B cell (primary cell): ENCODE results near the gene PAN3. TPM values are rescaled to one million over a fixed set of nuclear protein-coding genes. Genes with fewer than 3 reads are reported as not detected.
A peak's percentile ranks its signal among the peaks of the same experiment; 100 is the strongest.

Experiments
- ATAC-seq: fragments of 200-7000 bp; cut with Tn5 transposase; one replicate; pipeline ENCODE4 v1.10.0; 2021; ENCODE audit warnings: low read depth, mild to moderate bottlenecking, moderate number of reproducible peaks, moderate library complexity
- CTCF ChIA-PET: fragments of 350-600 bp; sonication (Branson Sonifier 250); formaldehyde crosslinking; loops from one replicate; lab custom pipeline; 2021; ENCODE audit warnings: antibody characterized with exemption, inconsistent platforms; lab: Charles Lee
- POLR2A ChIA-PET: fragments of 350-600 bp; sonication (Branson Sonifier 250); formaldehyde crosslinking; loops from one replicate; lab custom pipeline; 2021; ENCODE audit warnings: antibody characterized with exemption; lab: Charles Lee
- DNase-seq: peaks from one replicate; pipeline ENCODE4 v3.0.0; 2013
- H2AFZ ChIP-seq: 2 replicates; pipeline ENCODE4 v1.6.1; 2012; ENCODE audit warnings: mild to moderate bottlenecking, low read depth, low read length; ENCODE audit not compliant: insufficient read depth, poor library complexity, severe bottlenecking
- H3K27ac ChIP-seq, 2 donors: 1 replicate in 1 of 2; 2 replicates in 1 of 2; pipeline ENCODE4 v1.5.1; 2012 to 2013; ENCODE audit warnings: low read length in 2 of 2, mild to moderate bottlenecking in 2 of 2, moderate library complexity in 1 of 2
- H3K27me3 ChIP-seq, 4 experiments: fragments of 200-600 bp in 1 of 4; sonication (generic) in 1 of 4; replicated peaks in 1 of 4; 1 replicate in 2 of 4; 2 replicates in 2 of 4; pipeline versions ENCODE4 v1.6.1 to v1.7.0; 2013 to 2016; ENCODE audit warnings: low read length in 3 of 4, mild to moderate bottlenecking in 2 of 4, mixed read lengths in 1 of 4, moderate library complexity in 1 of 4; ENCODE audit not compliant: insufficient read depth in 4 of 4, control insufficient read depth in 3 of 4; ENCODE audit errors: control extremely low read depth in 1 of 4
- H3K36me3 ChIP-seq, 2 experiments: replicated peaks in 1 of 2; 1 replicate in 1 of 2; 2 replicates in 1 of 2; pipeline versions ENCODE4 v1.6.1 to v1.7.1; 2013; ENCODE audit warnings: low read length in 1 of 2; ENCODE audit not compliant: insufficient read depth in 2 of 2, control insufficient read depth in 1 of 2; ENCODE audit errors: control extremely low read depth in 1 of 2, extremely low read depth in 1 of 2
- H3K4me1 ChIP-seq, 2 donors: fragments of 200-600 bp in 1 of 2; sonication (generic) in 1 of 2; 1 replicate in 1 of 2; 2 replicates in 1 of 2; pipeline versions ENCODE4 v1.5.1 to v1.6.1; 2013 to 2017; ENCODE audit warnings: low read length in 2 of 2; ENCODE audit not compliant: control insufficient read depth in 2 of 2, insufficient read depth in 2 of 2
- H3K4me2 ChIP-seq: replicated peaks from 2 replicates; pipeline ENCODE3; 2012; ENCODE audit warnings: mild to moderate bottlenecking, low read depth, low read length; ENCODE audit not compliant: poor library complexity, severe bottlenecking
- H3K4me3 ChIP-seq, 5 experiments: fragments of 200-600 bp in 1 of 5; sonication (generic) in 1 of 5; 1 replicate in 3 of 5; 2 replicates in 2 of 5; pipeline versions ENCODE4 v1.5.1 to v1.7.0; 2011 to 2016; ENCODE audit warnings: low read length in 4 of 5, mild to moderate bottlenecking in 4 of 5, low read depth in 2 of 5, control low read depth in 1 of 5, moderate library complexity in 1 of 5; ENCODE audit not compliant: insufficient read depth in 1 of 5; ENCODE audit errors: control extremely low read depth in 1 of 5, extremely low read depth in 1 of 5
- H3K79me2 ChIP-seq: fragments of 200-600 bp; sonication (generic); one replicate; pipeline ENCODE4 v1.6.0; 2016; ENCODE audit warnings: low read length; ENCODE audit not compliant: control insufficient read depth, insufficient read depth
- H3K9ac ChIP-seq: fragments of 200-600 bp; sonication (generic); 2 replicates; pipeline ENCODE4 v1.6.1; 2017; ENCODE audit warnings: mild to moderate bottlenecking, low read length, moderate library complexity
- H3K9me3 ChIP-seq, 3 donors: one replicate each; pipeline versions ENCODE4 v1.6.1 to v1.7.1; 2013; ENCODE audit warnings: low read length in 2 of 3; ENCODE audit not compliant: control insufficient read depth in 2 of 3, insufficient read depth in 1 of 3; ENCODE audit errors: control extremely low read depth in 1 of 3
- H4K20me1 ChIP-seq: 2 replicates; pipeline ENCODE4 v1.6.0; 2012; ENCODE audit warnings: mild to moderate bottlenecking, low read length; ENCODE audit not compliant: insufficient read depth, control insufficient read depth, poor library complexity, severe bottlenecking
- H3K27ac Mint-ChIP-seq: one replicate; pipeline ENCODE4 v1.8.0; 2021; ENCODE audit warnings: mixed read lengths
- H3K27me3 Mint-ChIP-seq: one replicate; pipeline ENCODE4 v1.8.0; 2021; ENCODE audit warnings: mixed read lengths
- H3K4me1 Mint-ChIP-seq: one replicate; pipeline ENCODE4 v1.8.0; 2021; ENCODE audit warnings: mixed read lengths
- H3K4me3 Mint-ChIP-seq: one replicate; pipeline ENCODE4 v1.8.0; 2021; ENCODE audit warnings: mixed read lengths
- H3K9me3 Mint-ChIP-seq: one replicate; pipeline ENCODE4 v1.8.0; 2022; ENCODE audit warnings: mixed read lengths; ENCODE audit not compliant: insufficient read depth
- EZH2 ChIP-seq: IDR thresholded peaks from 2 replicates; pipeline ENCODE4 v1.6.1; 2012; ENCODE audit warnings: borderline replicate concordance, low read depth, mild to moderate bottlenecking, moderate library complexity, low read length; ENCODE audit not compliant: insufficient read depth, poor library complexity, severe bottlenecking
- WGBS: methylation state at CpG from one replicate; pipeline ENCODE4 v1.1.5; 2013; ENCODE audit warnings: missing lambda C conversion rate; ENCODE audit not compliant: insufficient coverage; 5-methylcytosine and 5-hydroxymethylcytosine counted together
- intact Hi-C: fragments of 100-400 bp; cut with micrococcal nuclease; formaldehyde crosslinking; loops from one replicate; pipeline ENCODE4 v1.10.0; 2022
- polyA plus RNA-seq: library from polyadenylated mRNA; depleted of rRNA; stranded (reverse); fragments of >200 nt; gene quantifications from 2 replicates; pipeline ENCODE4 v1.2.3, GENCODE V29; 2012
- total RNA-seq, 2 donors: library from RNA; stranded (reverse); fragments of 120-200 nt in 1 of 2; gene quantifications; 1 replicate in 1 of 2; 2 replicates in 1 of 2; pipeline versions ENCODE4 v1.2.3 to v1.2.4, GENCODE V29; 2013 to 2022
- TF ChIP-seq, protein P1 (sequence below): fragments of 200-600 bp; IDR thresholded peaks from one replicate; pipeline ENCODE4 v1.8.0; 2022; ENCODE audit warnings: antibody characterized with exemption, mild to moderate bottlenecking

Gene PAN3
- total and polyA plus RNA-seq, 2 donors (not counting 1 experiment from before 2014, with no cell fraction given): 23.4 to 117 TPM

DNA sequence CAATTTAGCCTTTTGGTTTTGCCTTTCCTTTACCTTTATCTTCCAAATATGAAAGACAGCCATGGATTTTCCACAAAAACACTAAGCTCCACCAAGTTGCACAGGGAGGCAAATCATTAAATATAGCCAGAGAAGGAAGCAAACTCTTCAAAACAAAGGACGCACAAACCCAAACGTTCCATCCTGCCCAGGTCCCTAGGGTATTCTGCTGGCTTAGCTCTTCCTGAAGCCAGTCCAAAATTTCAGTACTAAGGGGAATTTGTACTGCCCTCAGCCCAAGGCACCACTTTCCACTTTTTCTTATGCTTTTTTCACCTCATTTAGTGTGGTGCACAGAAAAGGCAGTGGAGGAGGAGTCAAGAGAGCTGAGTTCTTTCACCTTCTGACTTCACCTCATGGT is 186.7 kb downstream of the PAN3 start:
- Histone ChIP-seq H3K27me3 (no peaks in the 10 kb centered on the region), H3K36me3 (no peaks in the 10 kb centered on the region), H3K4me1 (peaks cover 10 to 12% of the 10 kb centered on the region in 2 donors), H3K9me3 (no peaks in the 10 kb centered on the region), H3K4me3 (no peak overlapping the region), H4K20me1 (no peaks in the 10 kb centered on the region), H3K27ac (no peak overlapping the region), H3K9ac (no peak overlapping the region), H3K4me2 (no peak overlapping the region), H3K79me2 (no peaks in the 10 kb centered on the region), H2AFZ (peak overlapping the region; percentile 42)
- ATAC-seq (no peak), DNase-seq (no peak)
- Mint-ChIP-seq H3K27me3 (no peaks in the 10 kb centered on the region), H3K4me3 (no peak overlapping the region), H3K9me3 (no peaks in the 10 kb centered on the region), H3K4me1 (peaks cover 5% of the 10 kb centered on the region), H3K27ac (no peak overlapping the region)
- POLR2A ChIA-PET: no interaction called here
- intact Hi-C loops: loop anchor here (2.0 kb wide), 1 partner anchor 394 kb away; the partner anchor contains the start of gene SLC46A3
- WGBS: 20% methylated on average over 2 of the region's 2 CpGs
- TF ChIP-seq EZH2: no peak
- TF ChIP-seq, protein P1, sequence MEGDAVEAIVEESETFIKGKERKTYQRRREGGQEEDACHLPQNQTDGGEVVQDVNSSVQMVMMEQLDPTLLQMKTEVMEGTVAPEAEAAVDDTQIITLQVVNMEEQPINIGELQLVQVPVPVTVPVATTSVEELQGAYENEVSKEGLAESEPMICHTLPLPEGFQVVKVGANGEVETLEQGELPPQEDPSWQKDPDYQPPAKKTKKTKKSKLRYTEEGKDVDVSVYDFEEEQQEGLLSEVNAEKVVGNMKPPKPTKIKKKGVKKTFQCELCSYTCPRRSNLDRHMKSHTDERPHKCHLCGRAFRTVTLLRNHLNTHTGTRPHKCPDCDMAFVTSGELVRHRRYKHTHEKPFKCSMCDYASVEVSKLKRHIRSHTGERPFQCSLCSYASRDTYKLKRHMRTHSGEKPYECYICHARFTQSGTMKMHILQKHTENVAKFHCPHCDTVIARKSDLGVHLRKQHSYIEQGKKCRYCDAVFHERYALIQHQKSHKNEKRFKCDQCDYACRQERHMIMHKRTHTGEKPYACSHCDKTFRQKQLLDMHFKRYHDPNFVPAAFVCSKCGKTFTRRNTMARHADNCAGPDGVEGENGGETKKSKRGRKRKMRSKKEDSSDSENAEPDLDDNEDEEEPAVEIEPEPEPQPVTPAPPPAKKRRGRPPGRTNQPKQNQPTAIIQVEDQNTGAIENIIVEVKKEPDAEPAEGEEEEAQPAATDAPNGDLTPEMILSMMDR: no peak
- CTCF ChIA-PET: interaction anchor here (0.6 to 5.7 kb wide), 12 partner anchors 9 to 771 kb away, joined by 3 to 67 read pairs (median 8); partner anchors contain the start of gene POMP

DNA sequence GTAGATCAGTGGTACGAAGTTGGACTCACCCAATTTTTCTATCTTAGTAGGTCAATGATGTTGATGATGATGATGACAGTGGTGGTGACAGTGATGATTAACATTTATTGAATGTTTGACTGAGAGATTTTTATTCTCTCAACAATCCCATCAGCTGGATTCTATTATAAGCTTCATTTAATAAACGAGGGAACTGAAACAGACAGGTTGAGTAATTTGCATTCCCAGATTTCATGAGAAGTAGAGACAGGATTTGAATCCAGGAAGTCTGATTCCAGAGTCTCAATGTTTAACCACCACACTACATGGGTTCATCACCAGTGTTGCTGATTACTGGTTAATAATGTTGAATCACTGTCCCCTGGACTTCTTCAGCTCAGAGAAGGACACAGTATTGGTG is 187.7 kb downstream of the PAN3 start:
- Histone ChIP-seq H3K4me3 (no peak overlapping the region), H4K20me1 (no peaks in the 10 kb centered on the region), H3K4me1 (peaks cover 10 to 12% of the 10 kb centered on the region in 2 donors), H3K79me2 (no peaks in the 10 kb centered on the region), H3K9ac (no peak overlapping the region), H3K4me2 (no peak overlapping the region), H3K27me3 (no peaks in the 10 kb centered on the region), H3K9me3 (no peaks in the 10 kb centered on the region), H3K27ac (no peak overlapping the region), H3K36me3 (no peaks in the 10 kb centered on the region), H2AFZ (no peak overlapping the region)
- Mint-ChIP-seq H3K9me3 (no peaks in the 10 kb centered on the region), H3K4me1 (peaks cover 5% of the 10 kb centered on the region), H3K27me3 (no peaks in the 10 kb centered on the region), H3K27ac (no peak overlapping the region), H3K4me3 (no peak overlapping the region)
- DNase-seq (no peak), ATAC-seq (no peak)
- CTCF ChIA-PET: interaction anchor here (0.7 to 5.7 kb wide), 6 partner anchors 139 to 472 kb away, joined by 3 to 67 read pairs (median 23); partner anchors contain the start of gene POMP
- TF ChIP-seq, protein P1: no peak
- no peak for TF ChIP-seq EZH2
- POLR2A ChIA-PET: no interaction called here
- intact Hi-C loops: no loop called here
- WGBS: no CpG with 5 or more reads among the region's 2 CpGs
